Breast epithelium (tissue), 3 donors: ENCODE data around the gene PPP1R37.

Experiments used
- CTCF ChIP-seq, 3 donors: fragments of 450-650 bp; IDR thresholded peaks; one replicate each; pipeline ENCODE4 v1.5.1; 2016 to 2017; ENCODE audit warnings: antibody characterized with exemption in 3 of 3, mild to moderate bottlenecking in 3 of 3, moderate library complexity in 3 of 3
- POLR2A ChIP-seq: fragments of 450-650 bp; IDR thresholded peaks from one replicate; pipeline ENCODE4 v1.6.1; 2016; ENCODE audit warnings: antibody characterized with exemption, mild to moderate bottlenecking, moderate library complexity
- POLR2AphosphoS5 ChIP-seq, 3 donors: sonication (generic); formaldehyde crosslinking; IDR thresholded peaks; one replicate each; pipeline ENCODE4 v1.6.1; 2017; ENCODE audit warnings: antibody characterized with exemption in 3 of 3

GRCh38 chr19:45070861-45071544 lies 22.0 kb upstream of the PPP1R37 start:
- no peak for TF ChIP-seq POLR2A
- no peak for TF ChIP-seq CTCF (IDR thresholded peaks at IDR 0.05)
- TF ChIP-seq POLR2AphosphoS5 (IDR thresholded peaks at IDR 0.05) = peak in 1 of 3 donors; percentile 67
